Measurements from ENCODE around the gene ST3GAL5.

Gene ST3GAL5

GRCh38 chr2:85790032-85790431 lies 98.8 kb downstream of the ST3GAL5 start:
- no peak for DNase-seq (ENCODE audit: low read depth in 2 of 2)

GRCh38 chr2:85789271-85789670 lies 99.5 kb downstream of the ST3GAL5 start:
- DNase-seq (ENCODE audit: low read depth in 2 of 2), result no peak

GRCh38 chr2:85788603-85789002 lies 100.2 kb downstream of the ST3GAL5 start:
- no peak for DNase-seq (ENCODE audit: low read depth in 2 of 2)

GRCh38 chr2:85787981-85788340 lies 100.8 kb downstream of the ST3GAL5 start:
- DNase-seq (ENCODE audit: low read depth in 2 of 2), result no peak

- DNase-seq (ENCODE audit: low read depth in 2 of 2), result no peak
Measured at GRCh38 chr2:85787282-85787980, 101.4 kb downstream of the ST3GAL5 start.

Measured in stimulated activated CD4-positive, alpha-beta T cell treated with anti-CD3 and anti-CD28 coated beads, Interleukin-1b, Interleukin-23, amount 100 ng/mL, for 4 hours (primary cell).